Mesothelial cell of epicardium (in vitro differentiated cells): ENCODE measurements around the gene COPG1. TPM values are rescaled to one million over a fixed set of nuclear protein-coding genes. Genes with fewer than 3 reads are reported as not detected.

Experiments
- DNase-seq, 2 experiments: peaks; one replicate each; pipeline ENCODE4 v3.0.0; 2021; ENCODE audit warnings: low spot score in 2 of 2; ENCODE audit not compliant: unreplicated experiment in 2 of 2
- H3K27ac Mint-ChIP-seq: 2 replicates; pipeline ENCODE4 v1.8.0; 2021; ENCODE audit warnings: mixed read lengths
- H3K27me3 Mint-ChIP-seq: 2 replicates; pipeline ENCODE4 v1.8.0; 2021; ENCODE audit warnings: low read depth, mixed read lengths
- H3K36me3 Mint-ChIP-seq: 2 replicates; pipeline ENCODE4 v1.8.0; 2021; ENCODE audit warnings: mixed read lengths
- H3K4me1 Mint-ChIP-seq: 2 replicates; pipeline ENCODE4 v1.8.0; 2021; ENCODE audit warnings: mixed read lengths
- H3K4me3 Mint-ChIP-seq: 2 replicates; pipeline ENCODE4 v1.8.0; 2021; ENCODE audit warnings: mild to moderate bottlenecking, moderate library complexity, mixed read lengths
- H3K9me3 Mint-ChIP-seq: 2 replicates; pipeline ENCODE4 v1.8.0; 2021; ENCODE audit warnings: mixed read lengths
- CTCF ChIP-seq: fragments of 200-600 bp; sonication (generic); IDR thresholded peaks from one replicate; pipeline ENCODE4 v1.5.0; 2021; ENCODE audit warnings: antibody characterized with exemption; ENCODE audit not compliant: unreplicated experiment
- total RNA-seq: library from RNA; stranded (reverse); gene quantifications from 3 replicates; pipeline ENCODE4 v1.2.1, GENCODE V29; 2021

COPG1 gene
- total RNA-seq, 1 donor from 2014 or later = 172 TPM

- H3K9me3 Mint-ChIP-seq = no peaks in the 10 kb centered on the region
These were observed 42.0 kb downstream of the COPG1 start for GRCh38 chr3:129291236-129291886.

GRCh38 chr3:129295286-129295685 lies 45.9 kb downstream of the COPG1 start:
- H3K9me3 Mint-ChIP-seq = no peaks in the 10 kb centered on the region
- H3K27ac Mint-ChIP-seq = no peak overlapping the region
- H3K4me1 Mint-ChIP-seq = peaks cover 5% of the 10 kb centered on the region
- no peak overlapping the region for H3K4me3 Mint-ChIP-seq
- H3K27me3 Mint-ChIP-seq = no peaks in the 10 kb centered on the region
- no peak for TF ChIP-seq CTCF
- no peak for DNase-seq
- H3K36me3 Mint-ChIP-seq = peaks cover 40% of the 10 kb centered on the region

More at GRCh38 chr3:129291236-129291886, 42.0 kb downstream of the COPG1 start:
- Mint-ChIP-seq H3K36me3 (peaks cover 29% of the 10 kb centered on the region), H3K4me1 (peaks cover 5% of the 10 kb centered on the region), H3K4me3 (no peak overlapping the region), H3K27me3 (no peaks in the 10 kb centered on the region), H3K27ac (peak overlapping the region; percentile 71)
- no peak for TF ChIP-seq CTCF
- no peak for DNase-seq

GRCh38 chr3:129304146-129304961 lies 54.9 kb downstream of the COPG1 start:
- H3K4me1 Mint-ChIP-seq = peaks cover 26% of the 10 kb centered on the region
- DNase-seq = no peak
- no peaks in the 10 kb centered on the region for H3K9me3 Mint-ChIP-seq
- peak overlapping the region; percentile 97 for H3K27ac Mint-ChIP-seq
- H3K36me3 Mint-ChIP-seq = peaks cover 15% of the 10 kb centered on the region
- peak overlapping the region; percentile 29 for H3K4me3 Mint-ChIP-seq
- no peaks in the 10 kb centered on the region for H3K27me3 Mint-ChIP-seq
- TF ChIP-seq CTCF = no peak

- H3K27me3 Mint-ChIP-seq = no peaks in the 10 kb centered on the region
- no peak for DNase-seq
- peak overlapping the region; percentile 97 for H3K27ac Mint-ChIP-seq
- H3K9me3 Mint-ChIP-seq = no peaks in the 10 kb centered on the region
- H3K4me3 Mint-ChIP-seq = no peak overlapping the region
- H3K36me3 Mint-ChIP-seq = peaks cover 13% of the 10 kb centered on the region
- TF ChIP-seq CTCF = no peak
- H3K4me1 Mint-ChIP-seq = peaks cover 26% of the 10 kb centered on the region
These were observed 55.5 kb downstream of the COPG1 start for GRCh38 chr3:129304962-129305222.

GRCh38 chr3:129305592-129306091 lies 56.2 kb downstream of the COPG1 start:
- Mint-ChIP-seq H3K36me3 (peaks cover 12% of the 10 kb centered on the region), H3K4me3 (peak overlapping the region; percentile 70), H3K9me3 (no peaks in the 10 kb centered on the region), H3K27ac (peak overlapping the region; percentile 99), H3K4me1 (peaks cover 26% of the 10 kb centered on the region), H3K27me3 (no peaks in the 10 kb centered on the region)
- TF ChIP-seq CTCF = no peak
- DNase-seq = peak; percentile 65 to 80
